ENCODE data around the gene C12orf57. TPM values are rescaled to one million over a fixed set of nuclear protein-coding genes. Genes with fewer than 3 reads are reported as not detected.

C12orf57 gene
- total and polyA plus RNA-seq, 10 of the 15 experiments (the other 5 are each of a cell fraction or from before 2014, with no cell fraction given): 64.5 to 377 (median 211) TPM

- TF ChIP-seq CUX1 (IDR thresholded peaks at IDR 0.05; ENCODE audit: insufficient replicate concordance, low read depth, low read length) (no peak), SPI1 (IDR thresholded peaks at IDR 0.05; ENCODE audit: borderline replicate concordance, insufficient read depth, low read depth, low read length) (no peak)
Measured at GRCh38 chr12:6980740-6981139, 36.9 kb downstream of the C12orf57 start (continued).

- H3K9ac ChIP-seq (ENCODE audit: control insufficient read depth, insufficient read depth, low read length): no peak overlapping the region
- intact Hi-C loops (cut with micrococcal nuclease; ENCODE audit: unreplicated experiment): no loop called here
- in situ Hi-C loops (cut with MboI): no loop called here
- ChIA-PET RAD21 (ENCODE audit: unreplicated experiment) (no interaction called here), SMC1A (ENCODE audit: uncharacterized antibody, unreplicated experiment) (no interaction called here), CTCF (no interaction called here), POLR2A (no interaction called here)
- no peak overlapping the region for H3K4me2 ChIP-seq (ENCODE audit: control insufficient read depth, insufficient read depth)
- TSS peak; percentile 53 for BruUV-seq (replicated peaks)
- no peaks in the 10 kb centered on the region for H3K27me3 ChIP-seq (replicated peaks in 1 of 2; ENCODE audit: control insufficient read depth in 2 of 2, insufficient read depth in 2 of 2, low read length in 1 of 2)
- no peaks in the 10 kb centered on the region for H4K20me1 ChIP-seq (ENCODE audit: control insufficient read depth, insufficient read depth)
- no peaks in the 10 kb centered on the region for H3K4me1 ChIP-seq (ENCODE audit: control insufficient read depth, insufficient read depth, low read length)
- H3K4me3 ChIP-seq: no peak overlapping the region
- DNase-seq (ENCODE audit: low read depth, low spot score): no peak
- H3K9me3 ChIP-seq (replicated peaks; ENCODE audit: control insufficient read depth, insufficient read depth, low read length): no peaks in the 10 kb centered on the region
- no peak for ATAC-seq
- H2AFZ ChIP-seq (ENCODE audit: control insufficient read depth, low read depth, low read length): no peak overlapping the region
- no peak overlapping the region for H3K27ac ChIP-seq (ENCODE audit: control insufficient read depth, insufficient read depth)
- no peaks in the 10 kb centered on the region for H3K79me2 ChIP-seq (ENCODE audit: control insufficient read depth, insufficient read depth, low read length)
- FAIRE-seq: no peak
- peaks cover 16 to 36% of the 10 kb centered on the region in 2 experiments for H3K36me3 ChIP-seq (ENCODE audit: control insufficient read depth in 2 of 2, insufficient read depth in 2 of 2, low read length in 1 of 2)
- WGBS (ENCODE audit: insufficient coverage, insufficient replicate concordance, low lambda C conversion rate, missing lambda C conversion rate): 96% methylated on average over 8 of the region's 10 CpGs
- TF ChIP-seq HSF1 (IDR thresholded peaks at IDR 0.05; ENCODE audit: low read depth, low read length): no peak
- TF ChIP-seq E2F4 (IDR thresholded peaks at IDR 0.05; ENCODE audit: low read depth, low read length): no peak
- no peak for TF ChIP-seq HDAC2 (IDR thresholded peaks at IDR 0.05)
- no peak for TF ChIP-seq WRNIP1 (IDR thresholded peaks at IDR 0.05; ENCODE audit: borderline replicate concordance, low read depth, low read length)
- TF ChIP-seq SKIL (IDR thresholded peaks at IDR 0.05; ENCODE audit: low read depth, poor library complexity, severe bottlenecking): no peak
- TF ChIP-seq IKZF1 (conservative IDR thresholded peaks at IDR 0.05): no peak
Measured at GRCh38 chr12:6981152-6982052, 37.6 kb downstream of the C12orf57 start.

Data from GM12878 (cell line).